ENCODE measurements around the gene TMEM150C.
"Not testable (repeated sequence)": the region's sequence is repeated elsewhere in the genome, so short reads cannot be mapped to it uniquely, and the experiment has no call there.

Gene TMEM150C

GRCh38 chr4:82559735-82560120 is 2.1 kb downstream of the TMEM150C start:
- peaks cover 20% of the 10 kb centered on the region for H3K27me3 ChIP-seq (ENCODE audit: insufficient read depth, low read length)

GRCh38 chr4:82559090-82559734 is 2.6 kb downstream of the TMEM150C start:
- H2AFZ ChIP-seq (ENCODE audit: low read depth, low read length); H3K36me3 ChIP-seq (ENCODE audit: insufficient read depth, low read length); H3K9me3 ChIP-seq (ENCODE audit: low read length); H3K4me3 ChIP-seq (ENCODE audit: low read length): not testable (repeated sequence)
- peaks cover 16% of the 10 kb centered on the region for H3K4me1 ChIP-seq (ENCODE audit: insufficient read depth, low read length)
- peaks cover 20% of the 10 kb centered on the region for H3K27me3 ChIP-seq (ENCODE audit: insufficient read depth, low read length)

More at GRCh38 chr4:82559735-82560120, 2.1 kb downstream of the TMEM150C start:
- Histone ChIP-seq H3K36me3 (ENCODE audit: insufficient read depth, low read length) (no peaks in the 10 kb centered on the region), H3K4me1 (ENCODE audit: insufficient read depth, low read length) (peaks cover 16% of the 10 kb centered on the region), H3K9me3 (ENCODE audit: low read length) (peaks cover 2% of the 10 kb centered on the region), H2AFZ (ENCODE audit: low read depth, low read length) (no peak overlapping the region), H3K4me3 (ENCODE audit: low read length) (no peak overlapping the region)

GRCh38 chr4:82555276-82555675 is 6.5 kb downstream of the TMEM150C start:
- Histone ChIP-seq H3K36me3 (ENCODE audit: insufficient read depth, low read length) (no peaks in the 10 kb centered on the region), H3K27me3 (ENCODE audit: insufficient read depth, low read length) (peaks cover 11% of the 10 kb centered on the region), H3K4me1 (ENCODE audit: insufficient read depth, low read length) (peaks cover 7% of the 10 kb centered on the region), H2AFZ (ENCODE audit: low read depth, low read length) (no peak overlapping the region), H3K9me3 (ENCODE audit: low read length) (peaks cover 3% of the 10 kb centered on the region), H3K4me3 (ENCODE audit: low read length) (no peak overlapping the region)

- H3K4me3 ChIP-seq (ENCODE audit: low read length): no peak overlapping the region
- no peak overlapping the region for H2AFZ ChIP-seq (ENCODE audit: low read depth, low read length)
- peaks cover 8% of the 10 kb centered on the region for H3K27me3 ChIP-seq (ENCODE audit: insufficient read depth, low read length)
- no peaks in the 10 kb centered on the region for H3K36me3 ChIP-seq (ENCODE audit: insufficient read depth, low read length)
- H3K9me3 ChIP-seq (ENCODE audit: low read length): peaks cover 6% of the 10 kb centered on the region
- no peaks in the 10 kb centered on the region for H3K4me1 ChIP-seq (ENCODE audit: insufficient read depth, low read length)
These were observed 8.8 kb downstream of the TMEM150C start for GRCh38 chr4:82553020-82553419.

GRCh38 chr4:82551734-82552133 is 10.1 kb downstream of the TMEM150C start:
- Histone ChIP-seq H3K4me3 (ENCODE audit: low read length) (no peak overlapping the region), H3K36me3 (ENCODE audit: insufficient read depth, low read length) (no peaks in the 10 kb centered on the region), H3K4me1 (ENCODE audit: insufficient read depth, low read length) (no peaks in the 10 kb centered on the region), H3K27me3 (ENCODE audit: insufficient read depth, low read length) (peaks cover 7% of the 10 kb centered on the region), H3K9me3 (ENCODE audit: low read length) (peaks cover 4% of the 10 kb centered on the region), H2AFZ (ENCODE audit: low read depth, low read length) (no peak overlapping the region)

GRCh38 chr4:82547850-82548249 is 13.9 kb downstream of the TMEM150C start:
- H3K4me1 ChIP-seq (ENCODE audit: insufficient read depth, low read length); H3K36me3 ChIP-seq (ENCODE audit: insufficient read depth, low read length); H3K9me3 ChIP-seq (ENCODE audit: low read length); H3K4me3 ChIP-seq (ENCODE audit: low read length); H2AFZ ChIP-seq (ENCODE audit: low read depth, low read length); H3K27me3 ChIP-seq (ENCODE audit: insufficient read depth, low read length): not testable (repeated sequence)

GRCh38 chr4:82543131-82543530 is 18.7 kb downstream of the TMEM150C start:
- Histone ChIP-seq H3K36me3 (ENCODE audit: insufficient read depth, low read length) (no peaks in the 10 kb centered on the region), H3K27me3 (ENCODE audit: insufficient read depth, low read length) (peaks cover 2% of the 10 kb centered on the region), H2AFZ (ENCODE audit: low read depth, low read length) (no peak overlapping the region), H3K4me1 (ENCODE audit: insufficient read depth, low read length) (no peaks in the 10 kb centered on the region), H3K9me3 (ENCODE audit: low read length) (no peaks in the 10 kb centered on the region), H3K4me3 (ENCODE audit: low read length) (no peak overlapping the region)

GRCh38 chr4:82542642-82543041 is 19.1 kb downstream of the TMEM150C start:
- H3K27me3 ChIP-seq (ENCODE audit: insufficient read depth, low read length): peaks cover 2% of the 10 kb centered on the region
- H3K4me1 ChIP-seq (ENCODE audit: insufficient read depth, low read length): no peaks in the 10 kb centered on the region
- no peak overlapping the region for H3K4me3 ChIP-seq (ENCODE audit: low read length)
- H3K36me3 ChIP-seq (ENCODE audit: insufficient read depth, low read length): no peaks in the 10 kb centered on the region
- no peak overlapping the region for H2AFZ ChIP-seq (ENCODE audit: low read depth, low read length)
- H3K9me3 ChIP-seq (ENCODE audit: low read length): no peaks in the 10 kb centered on the region

- Histone ChIP-seq H3K27me3 (ENCODE audit: insufficient read depth, low read length) (no peaks in the 10 kb centered on the region), H3K4me3 (ENCODE audit: low read length) (no peak overlapping the region), H3K36me3 (ENCODE audit: insufficient read depth, low read length) (no peaks in the 10 kb centered on the region), H2AFZ (ENCODE audit: low read depth, low read length) (no peak overlapping the region), H3K4me1 (ENCODE audit: insufficient read depth, low read length) (no peaks in the 10 kb centered on the region), H3K9me3 (ENCODE audit: low read length) (no peaks in the 10 kb centered on the region)
These were observed 32.5 kb downstream of the TMEM150C start for GRCh38 chr4:82529322-82529721.

GRCh38 chr4:82528868-82529267 is 32.9 kb downstream of the TMEM150C start:
- Histone ChIP-seq H3K36me3 (ENCODE audit: insufficient read depth, low read length) (no peaks in the 10 kb centered on the region), H3K9me3 (ENCODE audit: low read length) (no peaks in the 10 kb centered on the region), H3K4me3 (ENCODE audit: low read length) (no peak overlapping the region), H3K27me3 (ENCODE audit: insufficient read depth, low read length) (no peaks in the 10 kb centered on the region), H3K4me1 (ENCODE audit: insufficient read depth, low read length) (no peaks in the 10 kb centered on the region), H2AFZ (ENCODE audit: low read depth, low read length) (no peak overlapping the region)

- Histone ChIP-seq H3K36me3 (ENCODE audit: insufficient read depth, low read length) (no peaks in the 10 kb centered on the region), H3K4me3 (ENCODE audit: low read length) (no peak overlapping the region), H2AFZ (ENCODE audit: low read depth, low read length) (no peak overlapping the region), H3K27me3 (ENCODE audit: insufficient read depth, low read length) (no peaks in the 10 kb centered on the region), H3K9me3 (ENCODE audit: low read length) (no peaks in the 10 kb centered on the region), H3K4me1 (ENCODE audit: insufficient read depth, low read length) (no peaks in the 10 kb centered on the region)
These were observed 33.7 kb downstream of the TMEM150C start for GRCh38 chr4:82528074-82528473.

GRCh38 chr4:82525307-82525911 is 36.4 kb downstream of the TMEM150C start:
- peaks cover 2% of the 10 kb centered on the region for H3K27me3 ChIP-seq (ENCODE audit: insufficient read depth, low read length)
- H3K9me3 ChIP-seq (ENCODE audit: low read length): peaks cover 1% of the 10 kb centered on the region
- H3K36me3 ChIP-seq (ENCODE audit: insufficient read depth, low read length): no peaks in the 10 kb centered on the region
- no peak overlapping the region for H2AFZ ChIP-seq (ENCODE audit: low read depth, low read length)
- H3K4me3 ChIP-seq (ENCODE audit: low read length): no peak overlapping the region
- H3K4me1 ChIP-seq (ENCODE audit: insufficient read depth, low read length): no peaks in the 10 kb centered on the region

GRCh38 chr4:82524570-82525152 is 37.1 kb downstream of the TMEM150C start:
- H3K36me3 ChIP-seq (ENCODE audit: insufficient read depth, low read length): no peaks in the 10 kb centered on the region
- H3K27me3 ChIP-seq (ENCODE audit: insufficient read depth, low read length): peaks cover 2% of the 10 kb centered on the region
- peaks cover 1% of the 10 kb centered on the region for H3K9me3 ChIP-seq (ENCODE audit: low read length)
- H3K4me1 ChIP-seq (ENCODE audit: insufficient read depth, low read length): no peaks in the 10 kb centered on the region
- no peak overlapping the region for H3K4me3 ChIP-seq (ENCODE audit: low read length)
- no peak overlapping the region for H2AFZ ChIP-seq (ENCODE audit: low read depth, low read length)

All from neuron (in vitro differentiated cells).